Posterior vena cava (tissue), 2 donors: Measurements from ENCODE around the gene SLC22A1. TPM values are rescaled to one million over a fixed set of nuclear protein-coding genes. Genes with fewer than 3 reads are reported as not detected.

Source experiments
- DNase-seq: peaks from one replicate; pipeline ENCODE4 v3.0.0-alpha.2; 2020; ENCODE audit warnings: low spot score
- intact Hi-C, 2 donors: fragments of 100-400 bp; cut with DNase I; formaldehyde crosslinking; loops; one replicate each; pipeline versions ENCODE4 v1.14.1 to v1.14.2; 2022 to 2023
- total RNA-seq, 2 donors: library from RNA; stranded (reverse); fragmentation: NEBNext Ultra II Directional; extraction: Animal tissue kit (Norgen Biotek cat#: 25700); gene quantifications; one replicate each; pipeline ENCODE4 v1.2.1, GENCODE V29; 2021
- donor health status: DM: yes; HTN: yes; CAD: no.
- donor health status: DM: yes; HTN: yes; CAD: no.

SLC22A1 gene
- total RNA-seq, 2 donors from 2014 or later = 1.8 to 1.9 TPM

DNA sequence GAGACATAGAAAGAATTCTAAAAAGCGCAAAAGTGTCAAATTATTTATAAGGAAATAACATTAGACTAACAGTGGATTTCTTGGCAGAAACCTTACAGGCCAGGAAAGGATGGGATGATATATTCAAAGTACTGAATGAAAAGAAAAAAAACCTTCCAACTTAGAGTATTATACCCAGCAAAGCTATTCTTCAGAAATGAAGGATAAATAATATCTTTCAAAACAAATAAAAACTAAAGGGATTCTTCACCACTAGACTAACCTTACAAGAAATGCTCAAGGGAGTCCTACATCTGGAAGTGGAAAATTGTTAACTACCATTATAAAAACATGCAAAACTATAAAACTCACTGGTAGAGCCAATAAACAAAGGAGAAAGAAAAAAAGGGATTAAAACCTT is 71.2 kb downstream of the SLC22A1 start:
- DNase-seq = no peak
- intact Hi-C loops = no loop called here

DNA sequence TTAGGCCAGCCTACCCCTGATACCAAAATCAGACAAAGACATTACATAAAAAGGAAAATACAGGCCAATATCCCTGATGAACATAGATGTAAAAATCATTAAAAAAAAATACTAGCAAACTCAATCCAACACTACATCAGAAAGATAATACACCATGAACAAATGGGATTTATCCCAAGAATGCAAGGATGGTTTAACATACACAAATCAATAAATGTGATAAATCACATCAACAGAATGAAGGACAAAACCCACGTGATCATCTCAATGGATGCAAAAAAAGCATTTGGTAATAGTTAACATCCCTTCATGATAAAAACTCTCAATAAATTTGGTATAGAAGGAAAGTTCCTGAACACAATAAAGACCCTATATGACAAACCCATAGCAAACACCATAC is 73.2 kb downstream of the SLC22A1 start:
- DNase-seq = no peak
- intact Hi-C loops = no loop called here

DNA sequence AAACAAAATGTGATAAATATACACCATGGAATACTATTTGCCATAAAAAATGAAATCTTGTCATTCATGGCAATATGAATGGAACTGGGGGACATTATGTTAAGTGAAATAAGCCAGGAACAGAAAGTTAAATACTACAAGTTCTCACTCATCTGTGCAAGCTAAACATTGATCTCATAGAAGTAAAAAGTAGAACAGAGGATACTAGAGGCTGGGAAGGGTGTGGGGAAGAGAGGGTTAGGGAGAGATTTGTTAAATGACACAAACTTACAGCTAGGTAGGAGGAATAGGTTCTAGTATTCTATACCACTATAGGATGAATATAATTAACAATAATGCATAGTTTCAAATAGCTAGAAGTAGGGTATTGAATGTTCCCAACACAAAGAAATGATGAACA is 76.0 kb downstream of the SLC22A1 start:
- DNase-seq = no peak
- intact Hi-C loops = no loop called here

DNA sequence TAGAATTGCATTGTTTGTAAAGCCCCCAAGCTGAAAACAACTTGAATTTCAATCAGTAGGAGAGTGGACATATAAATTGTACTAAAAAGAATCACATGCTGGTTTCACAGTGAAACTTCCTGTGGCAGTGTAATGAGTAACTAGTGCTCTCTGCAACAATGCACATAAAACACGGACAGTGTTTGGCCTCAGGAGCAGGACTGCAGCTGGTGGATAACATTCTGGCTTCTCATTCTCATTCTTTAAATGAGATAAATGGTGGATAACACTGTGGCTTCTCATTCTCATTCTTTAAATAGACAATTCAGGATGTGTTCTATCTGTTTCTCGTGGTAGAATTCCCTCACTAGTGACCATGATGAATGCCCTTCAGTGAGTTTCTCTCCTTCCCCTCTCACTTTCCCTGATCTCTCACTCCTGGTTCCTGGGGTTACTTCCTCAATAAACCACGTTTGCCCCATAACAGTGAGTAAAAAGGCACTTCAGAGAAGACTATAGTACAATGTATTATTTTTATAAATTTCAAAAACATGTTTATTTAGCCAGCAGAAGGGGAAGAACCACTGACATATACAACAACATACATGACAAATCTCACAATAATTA is 77.1 kb downstream of the SLC22A1 start:
- DNase-seq = no peak
- intact Hi-C loops = no loop called here

DNA sequence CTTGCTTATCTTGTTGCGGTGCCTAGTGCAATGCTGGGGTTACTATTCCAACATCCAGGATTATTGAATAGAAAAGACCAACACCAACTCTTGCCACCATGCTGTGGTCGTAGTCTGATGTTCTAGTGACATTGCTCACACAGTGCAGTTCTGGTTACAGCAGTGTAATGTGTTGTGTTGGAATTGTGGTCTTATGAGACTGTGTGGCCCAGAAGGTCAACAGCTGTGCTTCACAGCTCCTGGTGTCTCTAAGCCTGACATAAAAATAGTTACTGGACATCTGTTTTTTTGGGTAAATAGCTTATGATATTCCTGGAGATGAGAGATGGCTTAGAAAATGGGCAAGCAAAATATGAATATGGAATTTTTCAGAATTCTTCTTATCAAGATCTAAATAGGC is 79.4 kb downstream of the SLC22A1 start:
- intact Hi-C loops = no loop called here
- no peak for DNase-seq

DNA sequence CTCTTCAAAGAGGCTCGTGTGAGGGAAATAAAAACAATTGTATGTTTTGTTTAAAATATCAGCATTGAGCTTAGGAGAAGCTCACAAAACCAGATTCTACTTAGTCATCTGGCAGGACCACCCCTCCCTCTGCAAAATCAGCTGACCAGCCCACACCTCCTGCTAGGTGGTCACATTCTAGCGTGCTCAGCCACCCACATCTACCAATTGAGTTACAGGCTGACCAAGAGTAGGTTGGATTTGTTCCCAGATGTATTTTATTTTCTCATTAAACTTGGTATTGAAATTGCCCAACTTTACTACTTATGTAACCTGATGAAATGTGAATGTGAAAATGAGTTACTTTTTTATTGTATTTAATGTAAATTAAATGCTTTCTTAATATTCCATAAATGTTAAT is 80.8 kb downstream of the SLC22A1 start:
- intact Hi-C loops = no loop called here
- no peak for DNase-seq

DNA sequence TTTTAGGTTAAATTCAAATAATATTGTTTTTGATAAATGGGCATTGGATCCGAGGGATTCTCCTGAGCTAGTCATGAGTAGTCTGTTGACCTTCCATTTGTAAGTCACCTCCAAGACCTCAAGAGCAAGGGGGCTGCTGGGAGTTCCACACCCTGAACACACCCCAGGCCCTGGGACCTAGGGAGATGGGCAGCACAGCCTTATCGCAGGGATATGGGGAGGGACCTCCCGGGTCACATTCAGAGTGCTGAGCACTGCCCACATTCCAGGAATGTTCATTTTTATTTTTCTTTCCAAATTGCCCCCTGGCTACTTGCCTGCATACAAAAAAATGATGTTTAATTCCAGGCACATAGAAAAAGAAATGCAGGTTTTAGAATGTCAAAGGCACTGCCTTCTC is 81.5 kb downstream of the SLC22A1 start:
- DNase-seq = no peak
- intact Hi-C loops = no loop called here

DNA sequence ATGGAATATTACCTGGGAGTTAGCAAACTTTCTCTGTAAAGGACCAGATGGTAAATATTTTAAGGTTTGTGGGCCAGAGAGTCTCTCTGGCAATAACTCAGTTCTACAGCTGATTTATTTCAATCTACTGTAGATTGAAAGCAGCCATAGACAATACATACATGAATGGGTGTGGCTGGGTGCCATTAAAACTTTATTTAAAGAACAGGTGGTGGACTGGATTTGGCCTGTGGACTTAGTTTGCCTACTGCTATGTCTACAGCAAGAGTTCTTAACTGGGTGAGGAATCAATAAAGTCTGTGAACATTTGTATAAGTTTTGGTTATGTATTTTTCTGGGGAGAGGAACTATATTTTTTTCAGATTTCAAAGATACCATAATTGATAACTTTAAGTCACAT is 81.9 kb downstream of the SLC22A1 start:
- intact Hi-C loops = no loop called here
- no peak for DNase-seq

DNA sequence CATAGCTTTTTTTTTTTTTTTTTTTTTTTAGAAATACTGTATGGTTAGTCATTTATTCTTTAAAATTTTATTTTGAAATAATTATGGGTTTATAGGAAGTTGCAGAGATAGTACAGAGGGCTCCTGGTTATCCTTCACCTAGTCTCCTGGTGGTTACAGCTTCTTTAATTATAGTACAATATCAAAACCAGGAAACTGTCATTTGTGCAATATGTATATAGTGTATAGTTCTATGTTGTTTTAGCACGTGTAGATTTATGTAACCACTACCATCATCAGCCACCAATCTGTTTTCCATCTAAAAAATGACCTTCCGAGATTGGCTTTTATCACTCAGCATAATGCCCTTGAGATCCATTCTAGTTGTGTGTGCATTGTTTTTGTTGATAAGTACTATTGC is 82.3 kb downstream of the SLC22A1 start:
- intact Hi-C loops = no loop called here

DNA sequence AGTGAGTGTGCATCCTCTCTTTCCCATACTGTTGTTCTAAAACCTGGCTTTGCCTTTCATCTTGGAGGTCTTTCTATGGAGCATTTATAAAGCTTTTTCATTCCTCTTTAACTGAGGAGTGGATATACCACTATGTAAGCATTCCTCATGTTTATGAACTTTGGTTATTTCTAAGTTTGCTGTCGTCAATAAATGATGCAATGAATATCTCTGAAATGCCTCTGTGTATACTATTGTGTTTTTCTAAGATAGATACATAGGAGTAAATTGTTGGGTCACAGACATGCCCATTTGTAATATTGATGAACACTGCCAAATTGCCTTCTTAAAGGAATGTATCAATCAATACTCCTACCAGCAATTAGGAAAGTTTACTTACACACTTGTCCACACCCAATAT is 83.1 kb downstream of the SLC22A1 start:
- no peak for DNase-seq
- intact Hi-C loops = no loop called here

More for the DNA sequence above, 82.3 kb downstream of the SLC22A1 start:
- no peak for DNase-seq

DNA sequence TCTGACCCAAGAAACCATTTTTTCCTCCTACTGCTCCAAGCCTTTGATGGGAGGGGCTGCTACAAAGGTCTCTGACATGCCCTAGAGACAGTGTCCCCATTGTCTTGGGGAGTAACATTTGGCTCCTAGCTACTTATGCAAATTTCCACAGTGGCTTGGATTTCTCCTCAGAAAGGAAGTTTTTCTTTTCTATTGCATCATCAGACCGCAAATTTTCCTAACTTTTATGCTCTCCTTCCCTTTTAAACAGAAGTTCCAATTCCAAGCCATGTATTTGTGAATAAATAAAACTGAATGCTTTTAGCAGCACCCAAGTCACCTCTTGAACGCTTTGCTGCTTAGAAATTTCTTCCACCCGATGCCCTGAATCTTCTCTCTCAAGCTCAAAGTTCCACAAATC is 86.0 kb downstream of the SLC22A1 start:
- no peak for DNase-seq
- intact Hi-C loops = no loop called here

Other genes with a start within 250 kb of the SLC22A1 start
- under 1 TPM; 0.29 to 0.42 TPM for gene MAS1, start 230.8 kb upstream of the SLC22A1 start, total RNA-seq
- gene IGF2R, start 152.7 kb upstream of the SLC22A1 start, total RNA-seq = 10 to 100 TPM; 62.7 to 71.8 TPM
- gene SLC22A2, start 137.0 kb downstream of the SLC22A1 start, total RNA-seq = under 1 TPM; 0.37 to 0.43 TPM
- gene SLC22A3, start 226.6 kb downstream of the SLC22A1 start, total RNA-seq = 10 to 100 TPM; 24.3 to 26.6 TPM